Breast epithelium (tissue), 3 donors: ENCODE results near the gene PRKAR1B.

Experiments used
- CTCF ChIP-seq, 3 donors: fragments of 450-650 bp; IDR thresholded peaks; one replicate each; pipeline ENCODE4 v1.5.1; 2016 to 2017; ENCODE audit warnings: antibody characterized with exemption in 3 of 3, mild to moderate bottlenecking in 3 of 3, moderate library complexity in 3 of 3
- POLR2A ChIP-seq: fragments of 450-650 bp; IDR thresholded peaks from one replicate; pipeline ENCODE4 v1.6.1; 2016; ENCODE audit warnings: antibody characterized with exemption, mild to moderate bottlenecking, moderate library complexity
- POLR2AphosphoS5 ChIP-seq, 3 donors: sonication (generic); formaldehyde crosslinking; IDR thresholded peaks; one replicate each; pipeline ENCODE4 v1.6.1; 2017; ENCODE audit warnings: antibody characterized with exemption in 3 of 3

- TF ChIP-seq POLR2A (no peak), CTCF (IDR thresholded peaks at IDR 0.05) (no peak), POLR2AphosphoS5 (IDR thresholded peaks at IDR 0.05) (no peak)
These were observed 131.5 kb downstream of the PRKAR1B start for GRCh38 chr7:595621-596010.
